ENCODE results near the gene IGSF3. TPM values are rescaled to one million over a fixed set of nuclear protein-coding genes. Genes with fewer than 3 reads are reported as not detected.

Gene IGSF3
- total RNA-seq, 1 donor from 2014 or later, result 28.4 TPM

- no peak for DNase-seq (ENCODE audit: low read depth in 2 of 2)
Measured at GRCh38 chr1:116686723-116687352, 19.3 kb upstream of the IGSF3 start.

GRCh38 chr1:116686175-116686574, 18.6 kb upstream of the IGSF3 start:
- no peak for DNase-seq (ENCODE audit: low read depth in 2 of 2)

DNA sequence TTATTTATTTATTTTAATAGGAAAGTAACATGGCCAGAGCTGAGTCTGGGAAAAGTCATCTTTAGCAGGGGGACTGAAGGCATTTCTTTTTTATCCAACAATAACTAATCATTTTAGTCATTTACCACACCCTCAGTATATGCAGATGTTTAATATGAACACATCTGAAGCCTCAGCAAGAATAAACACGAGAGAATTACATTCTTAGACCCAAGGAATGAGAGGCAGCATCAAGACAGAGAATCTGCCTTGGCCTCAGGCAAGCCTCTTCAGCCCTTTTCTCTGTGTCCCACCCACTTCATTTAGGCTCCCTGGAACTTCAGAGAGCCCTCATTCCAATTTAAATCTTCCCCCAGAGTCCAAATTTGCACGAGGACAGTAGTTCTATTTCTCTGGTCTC, 17.0 kb upstream of the IGSF3 start:
- no peak for DNase-seq (ENCODE audit: low read depth in 2 of 2)

DNA sequence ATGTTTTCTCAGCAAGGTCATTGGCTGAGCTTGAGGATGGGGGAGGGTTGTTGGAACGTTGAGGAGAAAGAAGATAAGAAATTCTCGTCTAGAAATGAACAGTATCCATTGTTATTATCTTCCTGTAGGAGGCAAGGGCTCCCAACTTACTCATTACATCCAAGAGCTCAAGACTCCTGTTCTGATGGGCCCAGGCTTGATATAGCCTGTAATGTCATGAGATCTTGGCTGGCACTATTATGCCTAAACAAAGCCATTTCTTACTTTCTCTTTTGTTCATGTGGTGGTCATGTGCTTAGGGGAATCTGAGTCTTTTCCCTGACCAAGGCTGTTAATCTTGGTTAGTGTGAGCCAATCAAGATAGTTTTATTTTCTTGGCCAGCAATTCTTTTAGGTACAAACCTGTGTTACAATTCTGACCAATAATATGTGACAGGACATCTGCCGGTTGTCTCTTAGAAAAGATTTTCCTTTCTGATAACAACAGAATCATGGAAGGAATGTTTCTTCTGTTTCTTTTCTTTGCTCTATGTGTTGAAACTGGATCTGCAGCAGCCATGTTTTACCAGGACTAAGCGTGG, 15.2 kb upstream of the IGSF3 start:
- no peak for DNase-seq (ENCODE audit: low read depth in 2 of 2)

GRCh38 chr1:116681343-116681899, 13.9 kb upstream of the IGSF3 start:
- no peak for DNase-seq (ENCODE audit: low read depth in 2 of 2)

DNA sequence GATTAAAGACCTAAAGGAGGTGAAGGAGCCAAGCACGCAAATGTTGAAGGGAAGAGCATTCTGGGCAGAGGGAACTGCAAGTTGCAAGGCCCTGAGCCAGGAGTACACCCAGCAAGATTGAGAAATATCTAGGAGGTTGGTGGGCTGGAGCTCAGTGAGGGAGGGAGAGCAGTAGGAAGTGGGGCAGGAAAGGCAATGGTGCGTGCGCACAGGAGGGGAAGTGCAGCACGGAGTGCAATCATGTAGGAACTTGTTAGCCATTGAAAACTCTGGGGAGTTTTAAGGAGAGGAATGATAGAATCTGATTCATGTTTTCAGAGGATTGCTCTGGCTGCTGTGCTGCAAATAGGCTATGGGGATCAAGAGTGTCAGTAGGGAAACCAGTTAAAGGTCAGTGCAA, 13.2 kb upstream of the IGSF3 start:
- no peak for DNase-seq (ENCODE audit: low read depth in 2 of 2)

- no peak for DNase-seq (ENCODE audit: low read depth in 2 of 2)
Measured at GRCh38 chr1:116679828-116680628, 12.5 kb upstream of the IGSF3 start.

- DNase-seq (ENCODE audit: low read depth in 2 of 2), result no peak
Measured at GRCh38 chr1:116679091-116679827, 11.7 kb upstream of the IGSF3 start.

GRCh38 chr1:116678732-116679090, 11.2 kb upstream of the IGSF3 start:
- DNase-seq (ENCODE audit: low read depth in 2 of 2), result no peak

- DNase-seq (ENCODE audit: low read depth in 2 of 2), result no peak
Measured at GRCh38 chr1:116677474-116678062, 10.0 kb upstream of the IGSF3 start.

DNA sequence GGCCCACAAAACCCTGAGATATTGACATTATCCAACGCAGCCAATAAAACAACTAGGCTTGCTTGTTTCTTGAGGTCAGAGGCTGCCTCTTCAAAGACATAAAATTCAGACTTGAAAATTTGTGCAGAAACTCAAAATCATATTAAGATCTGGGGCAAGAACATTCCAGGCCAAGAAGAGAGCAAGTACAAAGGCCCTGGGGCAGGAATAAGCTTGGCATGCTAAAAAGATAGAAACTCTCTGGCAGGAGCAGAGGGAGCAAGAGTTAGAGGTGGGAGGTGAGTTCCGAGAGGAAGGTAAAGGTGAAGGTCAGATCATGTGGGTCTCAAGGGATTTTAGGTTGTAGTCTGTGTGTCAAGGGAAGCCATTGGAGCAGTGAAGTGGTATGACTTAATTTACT, 8.8 kb upstream of the IGSF3 start:
- no peak for DNase-seq (ENCODE audit: low read depth in 2 of 2)

- no peak for DNase-seq (ENCODE audit: low read depth in 2 of 2)
Measured at GRCh38 chr1:116674751-116675150, 7.2 kb upstream of the IGSF3 start.

- no peak for DNase-seq (ENCODE audit: low read depth in 2 of 2)
Measured at GRCh38 chr1:116674011-116674531, 6.5 kb upstream of the IGSF3 start.

DNA sequence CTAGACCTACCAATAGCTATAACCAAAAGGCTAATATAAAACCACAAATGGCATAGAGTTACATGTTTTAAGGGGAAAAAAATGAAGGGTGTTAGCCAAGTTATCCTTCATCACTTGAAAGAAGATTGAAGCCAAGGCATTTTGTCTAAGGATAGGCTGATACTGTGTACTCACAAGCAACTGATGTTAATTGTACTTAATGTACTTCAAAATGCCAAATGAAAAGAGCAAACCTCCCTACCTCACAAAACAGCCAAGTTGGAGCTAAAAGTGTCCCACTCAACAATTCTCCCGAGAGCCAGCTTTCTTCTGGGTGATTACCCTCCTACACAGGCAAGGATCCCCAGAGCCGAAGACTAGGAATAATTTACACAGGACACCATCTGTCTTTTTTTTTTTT, 4.4 kb upstream of the IGSF3 start:
- no peak for DNase-seq (ENCODE audit: low read depth in 2 of 2)

DNA sequence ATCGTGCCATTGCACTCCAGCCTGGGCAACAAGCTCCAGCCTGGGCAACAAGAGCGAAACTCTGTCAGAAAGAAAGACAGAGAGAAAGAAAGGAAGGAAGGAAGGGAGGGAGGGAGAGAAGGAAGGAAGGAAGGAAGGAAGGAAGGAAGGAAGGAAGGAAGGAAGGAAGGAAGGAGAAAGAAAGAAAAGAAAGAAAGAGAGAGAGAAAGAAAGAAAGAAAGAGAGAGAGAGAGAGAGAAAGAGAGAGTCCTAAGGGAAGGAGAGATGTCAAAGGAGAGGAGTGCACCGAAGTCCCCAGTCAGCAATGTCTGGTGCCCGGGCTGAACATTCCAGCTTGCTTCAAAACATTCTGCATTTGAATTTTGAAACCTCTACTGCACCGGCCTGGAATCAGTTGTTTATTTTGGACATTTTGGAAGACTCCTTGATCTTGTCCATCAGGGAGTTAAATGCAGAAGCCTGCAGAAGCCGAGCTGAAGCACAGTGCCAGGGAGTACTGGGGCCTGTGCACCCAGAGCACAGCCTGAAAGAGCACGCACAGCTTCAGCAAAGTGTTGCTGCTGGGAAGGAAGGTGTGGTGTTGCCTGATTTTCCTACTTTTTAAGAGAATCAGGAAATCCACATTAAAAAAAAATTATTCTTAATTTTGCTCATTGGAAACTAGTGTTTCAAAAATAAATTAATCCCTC, 3.7 kb upstream of the IGSF3 start:
- DNase-seq (ENCODE audit: low read depth in 2 of 2), result no peak

GRCh38 chr1:116668277-116668676, 744 bp upstream of the IGSF3 start:
- DNase-seq (ENCODE audit: low read depth in 2 of 2), result no peak

DNA sequence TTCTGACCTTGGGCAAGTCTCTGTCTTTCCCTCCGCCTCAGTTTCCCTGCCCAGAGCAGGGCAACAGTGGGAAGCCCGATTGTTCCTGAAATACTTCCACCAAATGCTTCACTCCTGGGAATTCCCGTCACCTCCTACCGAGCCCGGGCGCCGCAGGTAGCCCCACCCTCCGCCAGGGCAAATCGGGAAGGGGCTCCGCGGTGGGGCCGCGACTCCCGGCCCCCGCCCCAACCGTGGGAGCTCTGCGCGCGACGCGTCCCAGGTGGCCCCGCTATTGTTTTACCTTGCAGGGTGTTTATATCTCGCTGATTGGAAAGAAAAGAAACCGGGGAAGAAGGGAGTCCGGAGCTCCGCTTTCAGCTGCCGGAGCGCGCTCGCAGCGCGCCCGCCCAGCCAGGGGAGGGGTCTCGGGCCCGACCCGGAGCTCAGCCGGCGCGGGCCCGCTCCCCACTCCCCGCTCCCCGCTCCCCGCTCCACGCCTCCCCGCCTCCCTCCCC, 407 bp downstream of the IGSF3 start:
- peak in 1 of 2 donors; percentile 5 for DNase-seq (ENCODE audit: low read depth in 2 of 2)

DNA sequence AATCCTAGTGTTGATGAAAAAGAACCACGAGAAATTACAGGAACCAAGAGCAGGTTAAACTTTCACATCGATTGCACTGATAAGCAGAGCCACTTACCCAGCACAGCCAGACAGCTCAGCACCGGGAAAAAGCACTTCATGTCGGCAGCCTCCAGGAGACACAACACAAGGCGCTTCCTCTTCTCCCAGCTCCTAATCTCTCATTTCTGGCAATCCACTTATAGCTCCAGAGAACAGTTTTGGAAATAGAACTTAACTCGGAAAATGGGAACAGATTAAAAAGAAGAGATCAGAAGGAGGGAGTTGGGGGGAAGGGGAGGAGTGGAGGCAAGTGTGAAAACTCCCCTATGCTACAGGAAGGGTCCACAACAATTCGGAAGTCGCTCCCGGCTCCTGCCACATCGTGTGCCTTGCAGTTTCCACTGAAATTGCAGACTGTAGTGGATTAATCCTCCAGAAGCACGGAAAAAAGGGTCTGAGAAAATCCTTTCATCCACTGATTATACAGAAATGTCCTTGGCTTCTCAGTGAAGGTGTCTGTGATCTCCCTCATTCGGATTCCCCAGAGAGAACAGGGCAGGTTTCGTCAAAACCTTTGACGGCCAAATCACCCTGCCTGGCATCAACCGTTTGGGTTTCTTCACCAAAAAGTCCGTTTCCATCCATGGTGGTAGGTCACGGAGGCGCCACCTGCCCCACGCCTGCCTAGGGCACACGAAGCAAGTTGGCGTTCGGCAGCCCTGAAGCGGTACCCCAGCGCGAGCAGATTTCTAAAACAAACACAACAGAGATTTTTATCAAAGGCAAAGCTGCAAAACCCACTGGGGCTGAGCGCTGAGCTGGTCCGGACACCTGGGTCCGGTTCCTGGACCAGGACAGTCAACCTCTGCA, 1.1 kb downstream of the IGSF3 start:
- DNase-seq (ENCODE audit: low read depth in 2 of 2), result no peak

DNA sequence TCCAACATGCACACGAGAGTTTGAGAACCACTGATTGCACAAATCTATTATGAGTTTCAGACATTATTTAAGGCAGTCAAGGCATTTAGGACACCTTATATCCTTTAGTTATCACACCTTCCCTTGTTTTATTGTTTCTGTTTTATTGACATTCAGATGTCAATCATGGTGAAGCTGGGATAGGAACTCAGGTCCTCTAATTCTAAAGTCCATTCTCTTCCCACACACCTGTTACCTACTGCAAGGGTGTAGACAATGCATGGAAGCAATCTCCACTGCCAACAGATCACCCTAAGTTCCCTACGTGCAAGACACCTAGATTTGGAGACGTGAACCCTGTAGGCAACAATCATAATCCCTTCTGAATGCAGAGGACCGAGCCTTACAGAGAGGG, 2.6 kb downstream of the IGSF3 start:
- DNase-seq (ENCODE audit: low read depth in 2 of 2), result no peak
